WTC11 (cell line): ENCODE results near the gene ZC3H12C. TPM values are rescaled to one million over a fixed set of nuclear protein-coding genes. Genes with fewer than 3 reads are reported as not detected.

Experiments
- ATAC-seq: fragments of 200-7000 bp; cut with Tn5 transposase; 2 replicates; pipeline ENCODE4 v1.10.0; 2021; ENCODE audit warnings: mild to moderate bottlenecking, moderate library complexity
- CTCF ChIA-PET: fragments of 300-600 bp; sonication (Branson Sonifier 250); formaldehyde crosslinking; loops from one replicate; lab custom pipeline; 2021; ENCODE audit warnings: antibody characterized with exemption; lab: Charles Lee
- POLR2A ChIA-PET: fragments of 350-600 bp; sonication (Branson Sonifier 250); formaldehyde crosslinking; loops from one replicate; lab custom pipeline; 2021; ENCODE audit warnings: antibody characterized with exemption; lab: Charles Lee
- DNase-seq: peaks from one replicate; pipeline ENCODE4 v3.0.0; 2021; ENCODE audit warnings: low spot score
- H3K27ac Mint-ChIP-seq: 2 replicates; pipeline ENCODE4 v1.8.0; 2021; ENCODE audit warnings: mixed read lengths
- H3K27me3 Mint-ChIP-seq: 2 replicates; pipeline ENCODE4 v1.8.0; 2021; ENCODE audit warnings: low read depth, mild to moderate bottlenecking, moderate library complexity, mixed read lengths
- H3K36me3 Mint-ChIP-seq: 2 replicates; pipeline ENCODE4 v1.8.0; 2021; ENCODE audit warnings: mixed read lengths
- H3K4me1 Mint-ChIP-seq: 2 replicates; pipeline ENCODE4 v1.8.0; 2022; ENCODE audit warnings: mixed read lengths
- H3K4me3 Mint-ChIP-seq: 2 replicates; pipeline ENCODE4 v1.8.0; 2021; ENCODE audit warnings: mild to moderate bottlenecking, moderate library complexity, mixed read lengths
- H3K9me3 Mint-ChIP-seq: 2 replicates; pipeline ENCODE4 v1.8.0; 2021; ENCODE audit warnings: mixed read lengths
- CBFB ChIP-seq: sonication (generic); formaldehyde crosslinking; IDR thresholded peaks from 2 replicates; pipeline ENCODE4 v1.8.1; 2022; ENCODE audit warnings: mild to moderate bottlenecking, low read depth, missing genetic modification reagents
- CTCF ChIP-seq: fragments of 200-600 bp; IDR thresholded peaks from 2 replicates; pipeline ENCODE4 v1.8.0; 2022; ENCODE audit warnings: antibody characterized with exemption
- ETV6 ChIP-seq: sonication (generic); formaldehyde crosslinking; IDR thresholded peaks from 2 replicates; pipeline ENCODE4 v1.8.1; 2022; ENCODE audit warnings: mild to moderate bottlenecking, missing genetic modification reagents
- IRF2 ChIP-seq: sonication (generic); formaldehyde crosslinking; IDR thresholded peaks from 2 replicates; pipeline ENCODE4 v1.8.0; 2022; ENCODE audit warnings: low read depth, missing genetic modification reagents, borderline replicate concordance
- KAT7 ChIP-seq: sonication (generic); formaldehyde crosslinking; IDR thresholded peaks from 2 replicates; pipeline ENCODE4 v1.8.1; 2023; ENCODE audit warnings: missing genetic modification reagents, mild to moderate bottlenecking, borderline replicate concordance
- MYBL2 ChIP-seq: sonication (generic); formaldehyde crosslinking; IDR thresholded peaks from 2 replicates; pipeline ENCODE4 v1.8.1; 2023; ENCODE audit warnings: mild to moderate bottlenecking, moderate library complexity, missing genetic modification reagents
- PREB ChIP-seq: sonication (generic); formaldehyde crosslinking; IDR thresholded peaks from 2 replicates; pipeline ENCODE4 v1.8.1; 2022; ENCODE audit warnings: mild to moderate bottlenecking, missing genetic modification reagents, moderate library complexity, borderline replicate concordance
- SOX15 ChIP-seq: fragments of 250-450 bp; sonication (Bioruptor Pico); IDR thresholded peaks from 2 replicates; pipeline ENCODE4 v1.9.0; 2021; ENCODE audit warnings: mild to moderate bottlenecking
- TP53 ChIP-seq: sonication (generic); formaldehyde crosslinking; IDR thresholded peaks from 2 replicates; pipeline ENCODE4 v1.8.1; 2023; ENCODE audit warnings: mild to moderate bottlenecking, missing genetic modification reagents
- USF1 ChIP-seq: sonication (generic); formaldehyde crosslinking; IDR thresholded peaks from 2 replicates; pipeline ENCODE4 v1.8.0; 2022; ENCODE audit warnings: mild to moderate bottlenecking, missing genetic modification reagents
- ZBTB43 ChIP-seq: sonication (generic); formaldehyde crosslinking; IDR thresholded peaks from 2 replicates; pipeline ENCODE4 v1.8.1; 2023; ENCODE audit warnings: mild to moderate bottlenecking, missing genetic modification reagents
- ZNF219 ChIP-seq: sonication (generic); formaldehyde crosslinking; IDR thresholded peaks from 2 replicates; pipeline ENCODE4 v1.8.0; 2023; ENCODE audit warnings: missing genetic modification reagents, mild to moderate bottlenecking, borderline replicate concordance
- ZNF263 ChIP-seq: sonication (generic); formaldehyde crosslinking; IDR thresholded peaks from 2 replicates; pipeline ENCODE4 v1.8.1; 2022; ENCODE audit warnings: low read depth, mild to moderate bottlenecking, moderate library complexity, missing genetic modification reagents
- ZNF317 ChIP-seq: sonication (generic); formaldehyde crosslinking; IDR thresholded peaks from 2 replicates; pipeline ENCODE4 v1.8.1; 2023; ENCODE audit warnings: low read depth, mild to moderate bottlenecking, moderate library complexity, missing genetic modification reagents, borderline replicate concordance
- total RNA-seq: library from RNA; stranded (reverse); gene quantifications from 3 replicates; pipeline ENCODE4 v1.2.3, GENCODE V29; 2021
- TF ChIP-seq, protein P1 (sequence below): sonication (generic); formaldehyde crosslinking; IDR thresholded peaks from 2 replicates; pipeline ENCODE4 v1.8.1; 2023; ENCODE audit warnings: mild to moderate bottlenecking, missing genetic modification reagents, moderate library complexity
- TF ChIP-seq, protein P2 (sequence below): sonication (generic); formaldehyde crosslinking; IDR thresholded peaks from 2 replicates; pipeline ENCODE4 v1.8.1; 2022; ENCODE audit warnings: low read depth, missing genetic modification reagents, borderline replicate concordance
- TF ChIP-seq, protein P3 (sequence below): sonication (generic); formaldehyde crosslinking; IDR thresholded peaks from 2 replicates; pipeline ENCODE4 v1.8.1; 2023; ENCODE audit warnings: mild to moderate bottlenecking, missing genetic modification reagents, borderline replicate concordance
- TF ChIP-seq, protein P4 (sequence below): sonication (generic); formaldehyde crosslinking; IDR thresholded peaks from 2 replicates; pipeline ENCODE4 v1.8.0; 2022; ENCODE audit warnings: mild to moderate bottlenecking, missing genetic modification reagents

ZC3H12C gene
- total RNA-seq, 1 experiment from 2014 or later, result 2.4 TPM

GRCh38 chr11:110126936-110127335 lies 33.7 kb downstream of the ZC3H12C start (continued):
- TF ChIP-seq ZNF219 (no peak), CBFB (CRISPR knock-in tag) (no peak)

GRCh38 chr11:110128161-110128560 lies 35.0 kb downstream of the ZC3H12C start:
- peak; percentile 79 for ATAC-seq
- Mint-ChIP-seq H3K36me3 (no peaks in the 10 kb centered on the region; the same call in 1 of the 2 replicates), H3K9me3 (no peaks in the 10 kb centered on the region)
- POLR2A ChIA-PET, result interaction anchor here (0.9 kb wide), 1 partner anchor 11 kb away, joined by 7 read pairs; no protein-coding TSS in a partner anchor
- TF ChIP-seq, protein P1, sequence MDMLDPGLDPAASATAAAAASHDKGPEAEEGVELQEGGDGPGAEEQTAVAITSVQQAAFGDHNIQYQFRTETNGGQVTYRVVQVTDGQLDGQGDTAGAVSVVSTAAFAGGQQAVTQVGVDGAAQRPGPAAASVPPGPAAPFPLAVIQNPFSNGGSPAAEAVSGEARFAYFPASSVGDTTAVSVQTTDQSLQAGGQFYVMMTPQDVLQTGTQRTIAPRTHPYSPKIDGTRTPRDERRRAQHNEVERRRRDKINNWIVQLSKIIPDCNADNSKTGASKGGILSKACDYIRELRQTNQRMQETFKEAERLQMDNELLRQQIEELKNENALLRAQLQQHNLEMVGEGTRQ (CRISPR knock-in tag), result peak; percentile 61
- TF ChIP-seq KAT7 (CRISPR knock-in tag), result no peak
- TF ChIP-seq USF1 (CRISPR knock-in tag), result 0 out of 2 replicates have a peak, but pooled peaks have one; percentile 17
- TF ChIP-seq, all 79 proteins: peak for 2
- DNase-seq, result peak; percentile 16
- H3K27ac Mint-ChIP-seq, result peak overlapping the region; percentile 84; the same call in 1 of the 2 replicates
- H3K4me3 Mint-ChIP-seq, result no peak overlapping the region
- H3K27me3 Mint-ChIP-seq, result no peaks in the 10 kb centered on the region
- H3K4me1 Mint-ChIP-seq, result peaks cover 53% of the 10 kb centered on the region
- CTCF ChIA-PET, result interaction anchor here (0.7 kb wide), 1 partner anchor 189 kb away, joined by 3 read pairs; no protein-coding TSS in a partner anchor

- H3K4me3 Mint-ChIP-seq, result no peak overlapping the region
- POLR2A ChIA-PET, result no interaction called here
- peak overlapping the region; percentile 26; the same call in 1 of the 2 replicates for H3K27ac Mint-ChIP-seq
- peak; percentile 13 for DNase-seq
- peak; percentile 64 for ATAC-seq
- H3K36me3 Mint-ChIP-seq, result no peaks in the 10 kb centered on the region
- no peaks in the 10 kb centered on the region for H3K27me3 Mint-ChIP-seq
- no peaks in the 10 kb centered on the region for H3K9me3 Mint-ChIP-seq
- H3K4me1 Mint-ChIP-seq, result peaks cover 46% of the 10 kb centered on the region
- CTCF ChIA-PET, result interaction anchor here (1.1 kb wide), 1 partner anchor 38 kb away, joined by 3 read pairs; the partner anchor contains the start of gene ZC3H12C
- TF ChIP-seq, protein P2, sequence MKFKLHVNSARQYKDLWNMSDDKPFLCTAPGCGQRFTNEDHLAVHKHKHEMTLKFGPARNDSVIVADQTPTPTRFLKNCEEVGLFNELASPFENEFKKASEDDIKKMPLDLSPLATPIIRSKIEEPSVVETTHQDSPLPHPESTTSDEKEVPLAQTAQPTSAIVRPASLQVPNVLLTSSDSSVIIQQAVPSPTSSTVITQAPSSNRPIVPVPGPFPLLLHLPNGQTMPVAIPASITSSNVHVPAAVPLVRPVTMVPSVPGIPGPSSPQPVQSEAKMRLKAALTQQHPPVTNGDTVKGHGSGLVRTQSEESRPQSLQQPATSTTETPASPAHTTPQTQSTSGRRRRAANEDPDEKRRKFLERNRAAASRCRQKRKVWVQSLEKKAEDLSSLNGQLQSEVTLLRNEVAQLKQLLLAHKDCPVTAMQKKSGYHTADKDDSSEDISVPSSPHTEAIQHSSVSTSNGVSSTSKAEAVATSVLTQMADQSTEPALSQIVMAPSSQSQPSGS (CRISPR knock-in tag), result no peak
- TF ChIP-seq IRF2 (CRISPR knock-in tag) (no peak), ETV6 (CRISPR knock-in tag) (no peak), ZBTB43 (CRISPR knock-in tag) (no peak), SOX15 (CRISPR knock-in tag) (no peak), ZNF317 (no peak), TP53 (CRISPR knock-in tag) (no peak), ZNF263 (CRISPR knock-in tag) (no peak), MYBL2 (CRISPR knock-in tag) (no peak), CBFB (CRISPR knock-in tag) (no peak), PREB (CRISPR knock-in tag) (no peak), CTCF (no peak)
- TF ChIP-seq, protein P3, sequence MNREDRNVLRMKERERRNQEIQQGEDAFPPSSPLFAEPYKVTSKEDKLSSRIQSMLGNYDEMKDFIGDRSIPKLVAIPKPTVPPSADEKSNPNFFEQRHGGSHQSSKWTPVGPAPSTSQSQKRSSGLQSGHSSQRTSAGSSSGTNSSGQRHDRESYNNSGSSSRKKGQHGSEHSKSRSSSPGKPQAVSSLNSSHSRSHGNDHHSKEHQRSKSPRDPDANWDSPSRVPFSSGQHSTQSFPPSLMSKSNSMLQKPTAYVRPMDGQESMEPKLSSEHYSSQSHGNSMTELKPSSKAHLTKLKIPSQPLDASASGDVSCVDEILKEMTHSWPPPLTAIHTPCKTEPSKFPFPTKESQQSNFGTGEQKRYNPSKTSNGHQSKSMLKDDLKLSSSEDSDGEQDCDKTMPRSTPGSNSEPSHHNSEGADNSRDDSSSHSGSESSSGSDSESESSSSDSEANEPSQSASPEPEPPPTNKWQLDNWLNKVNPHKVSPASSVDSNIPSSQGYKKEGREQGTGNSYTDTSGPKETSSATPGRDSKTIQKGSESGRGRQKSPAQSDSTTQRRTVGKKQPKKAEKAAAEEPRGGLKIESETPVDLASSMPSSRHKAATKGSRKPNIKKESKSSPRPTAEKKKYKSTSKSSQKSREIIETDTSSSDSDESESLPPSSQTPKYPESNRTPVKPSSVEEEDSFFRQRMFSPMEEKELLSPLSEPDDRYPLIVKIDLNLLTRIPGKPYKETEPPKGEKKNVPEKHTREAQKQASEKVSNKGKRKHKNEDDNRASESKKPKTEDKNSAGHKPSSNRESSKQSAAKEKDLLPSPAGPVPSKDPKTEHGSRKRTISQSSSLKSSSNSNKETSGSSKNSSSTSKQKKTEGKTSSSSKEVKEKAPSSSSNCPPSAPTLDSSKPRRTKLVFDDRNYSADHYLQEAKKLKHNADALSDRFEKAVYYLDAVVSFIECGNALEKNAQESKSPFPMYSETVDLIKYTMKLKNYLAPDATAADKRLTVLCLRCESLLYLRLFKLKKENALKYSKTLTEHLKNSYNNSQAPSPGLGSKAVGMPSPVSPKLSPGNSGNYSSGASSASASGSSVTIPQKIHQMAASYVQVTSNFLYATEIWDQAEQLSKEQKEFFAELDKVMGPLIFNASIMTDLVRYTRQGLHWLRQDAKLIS (CRISPR knock-in tag), result no peak
- TF ChIP-seq, protein P4, sequence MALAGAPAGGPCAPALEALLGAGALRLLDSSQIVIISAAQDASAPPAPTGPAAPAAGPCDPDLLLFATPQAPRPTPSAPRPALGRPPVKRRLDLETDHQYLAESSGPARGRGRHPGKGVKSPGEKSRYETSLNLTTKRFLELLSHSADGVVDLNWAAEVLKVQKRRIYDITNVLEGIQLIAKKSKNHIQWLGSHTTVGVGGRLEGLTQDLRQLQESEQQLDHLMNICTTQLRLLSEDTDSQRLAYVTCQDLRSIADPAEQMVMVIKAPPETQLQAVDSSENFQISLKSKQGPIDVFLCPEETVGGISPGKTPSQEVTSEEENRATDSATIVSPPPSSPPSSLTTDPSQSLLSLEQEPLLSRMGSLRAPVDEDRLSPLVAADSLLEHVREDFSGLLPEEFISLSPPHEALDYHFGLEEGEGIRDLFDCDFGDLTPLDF (CRISPR knock-in tag), result no peak
Observed at GRCh38 chr11:110130642-110131238, 37.5 kb downstream of the ZC3H12C start.
